Cardiac fibroblast (primary cell): Measurements from ENCODE around the gene FAM78B.

ENCODE experiments used
- DNase-seq, 2 donors: peaks; one replicate each; pipeline versions ENCODE4 v3.0.0 to v3.0.0-alpha.2; 2010; ENCODE audit warnings: low read depth in 2 of 2
- H3K4me3 ChIP-seq, 2 donors: replicated peaks in 1 of 2; 1 replicate in 1 of 2; 2 replicates in 1 of 2; pipeline ENCODE4 v1.5.1; 2011; ENCODE audit warnings: low read depth in 2 of 2, low read length in 2 of 2, mild to moderate bottlenecking in 2 of 2, moderate library complexity in 1 of 2
- TF ChIP-seq, protein P1 (sequence below): IDR thresholded peaks from one replicate; pipeline ENCODE4 v1.5.1; 2011; ENCODE audit warnings: low read depth, mild to moderate bottlenecking, low read length, inconsistent platforms

Gene FAM78B

DNA sequence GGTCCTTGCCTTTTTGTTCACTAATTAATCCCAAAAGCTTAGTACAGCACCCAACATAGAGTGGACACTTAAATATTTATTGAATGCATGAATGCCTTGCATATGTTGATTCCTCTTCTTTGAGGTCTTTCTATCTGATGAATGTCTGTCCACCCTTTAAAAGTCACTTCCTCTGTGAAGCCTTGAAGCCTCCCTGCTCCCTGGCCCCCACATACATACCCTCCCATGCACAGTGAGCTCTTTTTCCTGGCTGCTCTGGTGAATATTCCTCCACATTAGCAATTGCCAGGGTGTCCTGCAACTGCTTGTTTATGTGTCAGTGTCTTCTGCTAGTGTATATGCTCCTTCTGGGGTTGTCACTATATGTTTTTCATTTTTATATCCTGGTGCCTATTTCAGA lies 8.2 kb upstream of the FAM78B start:
- TF ChIP-seq, protein P1, sequence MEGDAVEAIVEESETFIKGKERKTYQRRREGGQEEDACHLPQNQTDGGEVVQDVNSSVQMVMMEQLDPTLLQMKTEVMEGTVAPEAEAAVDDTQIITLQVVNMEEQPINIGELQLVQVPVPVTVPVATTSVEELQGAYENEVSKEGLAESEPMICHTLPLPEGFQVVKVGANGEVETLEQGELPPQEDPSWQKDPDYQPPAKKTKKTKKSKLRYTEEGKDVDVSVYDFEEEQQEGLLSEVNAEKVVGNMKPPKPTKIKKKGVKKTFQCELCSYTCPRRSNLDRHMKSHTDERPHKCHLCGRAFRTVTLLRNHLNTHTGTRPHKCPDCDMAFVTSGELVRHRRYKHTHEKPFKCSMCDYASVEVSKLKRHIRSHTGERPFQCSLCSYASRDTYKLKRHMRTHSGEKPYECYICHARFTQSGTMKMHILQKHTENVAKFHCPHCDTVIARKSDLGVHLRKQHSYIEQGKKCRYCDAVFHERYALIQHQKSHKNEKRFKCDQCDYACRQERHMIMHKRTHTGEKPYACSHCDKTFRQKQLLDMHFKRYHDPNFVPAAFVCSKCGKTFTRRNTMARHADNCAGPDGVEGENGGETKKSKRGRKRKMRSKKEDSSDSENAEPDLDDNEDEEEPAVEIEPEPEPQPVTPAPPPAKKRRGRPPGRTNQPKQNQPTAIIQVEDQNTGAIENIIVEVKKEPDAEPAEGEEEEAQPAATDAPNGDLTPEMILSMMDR, result no peak
- no peak overlapping the region for H3K4me3 ChIP-seq
- no peak for DNase-seq

DNA sequence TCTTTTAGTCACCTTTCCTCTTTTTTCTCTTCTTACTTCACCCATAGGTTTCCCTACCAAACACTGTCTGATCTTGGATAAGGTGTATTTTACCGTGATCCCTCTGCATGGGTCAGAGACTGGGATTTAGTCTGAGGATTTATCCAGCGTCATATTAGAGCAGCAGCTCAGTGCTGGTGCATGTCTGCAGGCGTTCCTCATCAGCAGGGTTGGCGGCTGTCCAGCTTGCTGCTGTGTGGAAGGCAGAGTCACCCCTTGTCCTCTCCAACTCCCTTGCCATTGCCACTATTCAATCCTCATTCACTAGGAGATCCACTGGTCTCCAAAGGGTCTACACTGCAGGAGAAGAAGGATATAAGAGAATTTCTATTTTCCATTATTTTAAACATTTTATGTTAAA lies 7.3 kb upstream of the FAM78B start:
- DNase-seq, result peak in 1 of 2 donors; percentile 48
- no peak overlapping the region for H3K4me3 ChIP-seq
- TF ChIP-seq, protein P1, result no peak

DNA sequence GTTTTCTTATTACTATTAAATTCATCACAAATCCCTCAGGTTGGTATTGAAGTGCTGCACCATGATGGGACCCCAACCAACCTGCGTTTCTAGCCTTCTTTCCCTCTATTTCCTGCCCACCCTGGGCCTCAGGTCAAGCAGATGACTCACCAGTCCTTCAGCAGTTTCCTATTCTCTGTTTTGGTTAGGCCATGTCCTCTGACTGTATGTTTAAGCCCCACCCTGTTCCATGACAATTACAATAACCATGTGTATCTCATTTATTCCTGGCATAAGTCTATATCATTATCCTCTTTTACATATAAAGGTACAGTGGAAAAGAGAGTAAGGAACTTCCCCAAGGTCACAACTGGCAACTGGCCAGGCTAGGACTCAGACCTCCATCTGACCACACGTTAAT lies 5.3 kb upstream of the FAM78B start:
- DNase-seq, result peak in 1 of 2 donors; percentile 63
- no peak overlapping the region for H3K4me3 ChIP-seq
- TF ChIP-seq, protein P1, result no peak

DNA sequence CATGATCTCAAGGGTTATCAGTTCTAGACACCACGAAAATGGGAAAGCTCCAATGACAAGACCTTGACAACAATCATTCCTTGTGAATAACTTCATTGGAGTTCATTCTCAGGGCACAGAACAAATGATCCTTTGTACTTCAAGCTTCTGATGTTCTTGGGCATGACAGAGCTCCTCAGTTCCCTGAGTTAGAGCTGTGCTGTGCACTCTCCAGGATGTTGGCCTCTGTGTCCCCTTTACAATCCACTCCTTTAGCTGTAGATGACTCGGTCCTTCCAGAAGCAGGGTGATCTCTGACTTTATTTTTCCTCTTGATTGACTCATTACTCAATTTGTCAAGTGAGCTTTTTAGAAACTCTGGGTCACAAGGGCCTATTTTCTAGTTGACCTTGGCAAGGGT lies 3.9 kb upstream of the FAM78B start:
- no peak for DNase-seq
- TF ChIP-seq, protein P1, result no peak
- H3K4me3 ChIP-seq, result no peak overlapping the region

DNA sequence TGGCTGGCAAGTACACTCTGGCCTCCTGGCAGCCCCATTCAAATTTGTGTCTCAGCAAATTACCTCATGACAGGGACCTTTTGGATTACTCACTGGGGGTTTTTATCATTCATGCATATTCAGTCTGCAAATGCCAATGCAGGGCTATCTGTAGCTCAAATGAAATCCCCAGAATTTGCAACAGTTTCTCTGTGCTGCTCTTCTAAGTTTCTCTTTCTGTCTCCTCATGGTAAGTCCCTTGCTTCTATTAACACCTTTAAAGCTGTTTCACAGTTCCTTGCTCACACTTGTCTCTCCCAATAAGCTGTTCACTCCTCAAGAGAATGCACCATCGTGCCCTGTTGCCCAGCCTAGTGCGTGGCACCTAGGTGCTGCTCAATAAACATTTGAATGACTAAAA lies 3.3 kb upstream of the FAM78B start:
- TF ChIP-seq, protein P1, result no peak
- DNase-seq, result no peak
- H3K4me3 ChIP-seq, result no peak overlapping the region

DNA sequence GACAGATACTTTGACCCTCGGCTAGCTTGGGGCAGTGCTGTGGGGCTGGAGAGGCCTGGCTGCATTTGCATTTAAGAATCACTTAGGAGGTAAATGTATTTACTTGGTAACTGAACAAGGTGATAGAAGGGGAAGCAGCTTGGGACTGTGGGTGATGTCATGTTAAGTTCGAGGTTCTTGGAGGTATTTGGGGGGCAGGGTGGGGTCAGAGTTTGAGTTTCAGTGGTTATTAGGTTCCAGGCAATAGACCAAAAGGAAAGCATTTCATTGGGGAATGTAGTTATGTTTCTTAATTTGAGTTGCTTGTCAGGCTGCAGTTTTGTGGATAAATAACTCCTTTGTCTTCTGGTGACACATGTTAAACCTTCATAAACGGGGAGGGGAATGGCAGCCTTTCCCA lies 2.4 kb upstream of the FAM78B start:
- no peak overlapping the region for H3K4me3 ChIP-seq
- DNase-seq, result no peak
- TF ChIP-seq, protein P1, result no peak

DNA sequence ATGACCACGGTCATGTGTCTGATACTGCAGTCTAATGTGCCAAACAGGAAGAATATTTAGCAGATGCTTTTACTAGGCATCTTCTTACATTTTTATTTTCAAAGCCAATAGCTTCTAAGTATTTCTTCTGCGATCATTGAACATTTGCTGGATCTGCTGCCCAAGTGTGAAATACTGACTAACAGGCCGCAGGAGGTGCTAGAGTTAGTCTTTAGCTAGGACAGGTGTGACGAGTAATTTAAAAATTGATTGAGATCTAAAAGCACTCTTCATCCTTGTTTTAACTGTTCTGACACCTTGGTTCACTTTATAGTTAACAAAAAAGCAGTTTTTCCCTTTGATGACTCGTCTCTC lies 748 bp upstream of the FAM78B start:
- TF ChIP-seq, protein P1, result no peak
- DNase-seq, result no peak
- H3K4me3 ChIP-seq, result peak overlapping the region in 1 of 2 donors; percentile 60
